GM20000 (cell line): ENCODE results near the gene ABCB11.

Experiments
- DNase-seq: peaks from one replicate; pipeline ENCODE4 v3.0.0; 2012; ENCODE audit warnings: low spot score
- TF ChIP-seq, protein P1 (sequence below): IDR thresholded peaks from 2 replicates; pipeline ENCODE4 v1.5.1; 2012; ENCODE audit warnings: mild to moderate bottlenecking, control low read depth; ENCODE audit errors: extremely low read depth, missing control alignments

Gene ABCB11

GRCh38 chr2:168986398-168986943 lies 44.7 kb downstream of the ABCB11 start:
- TF ChIP-seq, protein P1, sequence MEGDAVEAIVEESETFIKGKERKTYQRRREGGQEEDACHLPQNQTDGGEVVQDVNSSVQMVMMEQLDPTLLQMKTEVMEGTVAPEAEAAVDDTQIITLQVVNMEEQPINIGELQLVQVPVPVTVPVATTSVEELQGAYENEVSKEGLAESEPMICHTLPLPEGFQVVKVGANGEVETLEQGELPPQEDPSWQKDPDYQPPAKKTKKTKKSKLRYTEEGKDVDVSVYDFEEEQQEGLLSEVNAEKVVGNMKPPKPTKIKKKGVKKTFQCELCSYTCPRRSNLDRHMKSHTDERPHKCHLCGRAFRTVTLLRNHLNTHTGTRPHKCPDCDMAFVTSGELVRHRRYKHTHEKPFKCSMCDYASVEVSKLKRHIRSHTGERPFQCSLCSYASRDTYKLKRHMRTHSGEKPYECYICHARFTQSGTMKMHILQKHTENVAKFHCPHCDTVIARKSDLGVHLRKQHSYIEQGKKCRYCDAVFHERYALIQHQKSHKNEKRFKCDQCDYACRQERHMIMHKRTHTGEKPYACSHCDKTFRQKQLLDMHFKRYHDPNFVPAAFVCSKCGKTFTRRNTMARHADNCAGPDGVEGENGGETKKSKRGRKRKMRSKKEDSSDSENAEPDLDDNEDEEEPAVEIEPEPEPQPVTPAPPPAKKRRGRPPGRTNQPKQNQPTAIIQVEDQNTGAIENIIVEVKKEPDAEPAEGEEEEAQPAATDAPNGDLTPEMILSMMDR: no peak

DNA sequence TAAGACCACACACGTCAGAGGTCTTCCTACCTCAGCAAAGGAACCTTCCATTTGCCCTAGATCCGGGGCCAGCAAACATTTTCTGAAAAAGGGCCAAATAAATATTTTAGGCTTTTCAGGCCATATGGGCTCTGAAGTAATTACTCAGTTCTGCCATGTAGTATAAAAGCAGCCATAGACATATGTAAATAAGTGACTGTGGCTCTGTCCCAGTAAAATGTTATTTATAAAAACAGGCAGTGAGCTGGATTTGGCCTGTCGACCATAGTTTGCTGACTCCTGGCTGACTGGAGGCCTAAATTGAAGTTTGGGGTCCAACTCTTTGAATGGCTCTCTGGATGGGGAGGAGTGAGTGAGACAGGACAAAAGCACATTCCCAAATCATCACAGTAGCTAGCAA lies 49.5 kb downstream of the ABCB11 start:
- DNase-seq: no peak
- TF ChIP-seq, protein P1: no peak

More at GRCh38 chr2:168986398-168986943, 44.7 kb downstream of the ABCB11 start:
- DNase-seq: no peak

GRCh38 chr2:168978461-168978861 lies 52.7 kb downstream of the ABCB11 start:
- no peak for DNase-seq
- TF ChIP-seq, protein P1: no peak

DNA sequence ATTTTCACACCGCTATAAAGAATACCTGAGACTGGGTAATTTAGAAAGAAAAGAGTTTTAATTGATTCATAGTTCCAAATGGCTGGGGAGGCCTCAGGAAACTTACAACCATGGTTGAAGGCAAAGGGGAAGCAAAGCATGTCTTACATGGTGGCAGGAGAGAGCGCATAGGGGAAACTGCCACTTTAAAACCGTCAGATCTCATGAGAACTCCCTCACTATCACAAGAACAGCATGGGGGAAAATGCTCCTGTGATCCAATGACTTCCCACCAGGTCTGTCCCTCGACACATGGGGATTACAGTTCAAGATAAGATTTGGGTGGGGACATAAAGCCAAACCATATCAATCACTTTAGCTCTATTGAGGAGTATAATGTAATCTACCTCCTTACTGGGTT lies 53.5 kb downstream of the ABCB11 start:
- no peak for DNase-seq
- TF ChIP-seq, protein P1: no peak

- no peak for DNase-seq
- TF ChIP-seq, protein P1: no peak
Observed at GRCh38 chr2:168976034-168976654, 55.0 kb downstream of the ABCB11 start.

DNA sequence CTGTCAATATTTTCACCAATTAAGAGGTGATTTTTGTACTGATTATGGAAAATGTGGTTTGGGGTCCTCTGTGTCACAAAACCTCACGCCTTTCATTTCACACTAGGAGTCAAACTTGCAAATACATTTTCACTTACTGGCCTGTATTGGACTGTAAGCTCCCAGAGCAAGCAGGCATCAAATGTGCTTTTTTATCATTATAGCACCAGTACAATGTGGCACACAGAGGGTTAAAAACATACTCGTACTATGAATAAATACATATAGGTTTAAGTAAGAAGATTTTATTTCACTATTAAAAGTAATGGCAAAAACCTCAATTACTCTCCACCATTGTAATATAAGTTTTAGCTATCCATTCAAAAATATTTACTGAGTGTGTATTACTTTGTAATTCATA lies 56.7 kb downstream of the ABCB11 start:
- no peak for DNase-seq
- TF ChIP-seq, protein P1: no peak

GRCh38 chr2:168971261-168971660 lies 59.9 kb downstream of the ABCB11 start:
- no peak for DNase-seq
- TF ChIP-seq, protein P1: no peak
